CD14-positive monocyte (primary cell): ENCODE data around the gene PTK7. TPM values are rescaled to one million over a fixed set of nuclear protein-coding genes. Genes with fewer than 3 reads are reported as not detected.

ENCODE experiments used
- DNase-seq, 3 donors: peaks; one replicate each; pipeline ENCODE4 v3.0.0-alpha.2; 2011 to 2022
- H2AFZ ChIP-seq: 2 replicates; pipeline ENCODE4 v1.6.0; 2012; ENCODE audit warnings: mild to moderate bottlenecking, low read depth, low read length, inconsistent platforms; ENCODE audit not compliant: insufficient read depth, poor library complexity, severe bottlenecking
- H3K27ac ChIP-seq, 2 donors: 1 replicate in 1 of 2; 2 replicates in 1 of 2; pipeline ENCODE4 v1.5.1; 2012 to 2013; ENCODE audit warnings: low read length in 2 of 2, control low read depth in 1 of 2, inconsistent platforms in 1 of 2, low read depth in 1 of 2, mild to moderate bottlenecking in 1 of 2
- H3K27me3 ChIP-seq, 2 donors: one replicate each; pipeline versions ENCODE4 v1.6.0 to v1.6.1; 2011 to 2013; ENCODE audit warnings: low read length in 2 of 2; ENCODE audit not compliant: control insufficient read depth in 2 of 2, insufficient read depth in 2 of 2
- H3K36me3 ChIP-seq, 2 donors: replicated peaks in 1 of 2; 1 replicate in 1 of 2; 2 replicates in 1 of 2; pipeline versions ENCODE4 v1.5.1 to v1.6.1; 2012 to 2013; ENCODE audit warnings: low read length in 2 of 2, control low read depth in 1 of 2, inconsistent platforms in 1 of 2, mild to moderate bottlenecking in 1 of 2; ENCODE audit not compliant: insufficient read depth in 2 of 2, control insufficient read depth in 1 of 2
- H3K4me1 ChIP-seq, 2 donors: 1 replicate in 1 of 2; 2 replicates in 1 of 2; pipeline versions ENCODE4 v1.5.1 to v1.6.1; 2012 to 2013; ENCODE audit warnings: low read length in 2 of 2, control low read depth in 1 of 2, inconsistent platforms in 1 of 2, mild to moderate bottlenecking in 1 of 2, moderate library complexity in 1 of 2; ENCODE audit not compliant: insufficient read depth in 2 of 2, control insufficient read depth in 1 of 2
- H3K4me2 ChIP-seq: replicated peaks from 2 replicates; pipeline ENCODE3; 2012; ENCODE audit warnings: low read length, moderate library complexity, mild to moderate bottlenecking; ENCODE audit not compliant: poor library complexity, severe bottlenecking; ENCODE audit errors: extremely low read depth
- H3K4me3 ChIP-seq, 3 experiments: fragments of 200-600 bp in 1 of 3; sonication (generic) in 1 of 3; replicated peaks in 1 of 3; 1 replicate in 2 of 3; 2 replicates in 1 of 3; pipeline ENCODE4 v1.5.1; 2011 to 2013; ENCODE audit warnings: low read length in 3 of 3, mild to moderate bottlenecking in 3 of 3, control low read depth in 2 of 3, low read depth in 2 of 3, inconsistent platforms in 1 of 3, moderate library complexity in 1 of 3
- H3K79me2 ChIP-seq: 2 replicates; pipeline ENCODE4 v1.6.0; 2012; ENCODE audit warnings: mild to moderate bottlenecking, control low read depth, inconsistent platforms, low read length, moderate library complexity; ENCODE audit not compliant: insufficient read depth
- H3K9ac ChIP-seq: 2 replicates; pipeline ENCODE4 v1.6.0; 2017; ENCODE audit warnings: low read length, mild to moderate bottlenecking; ENCODE audit not compliant: insufficient read depth, poor library complexity, severe bottlenecking
- H3K9me3 ChIP-seq, 2 donors: replicated peaks in 1 of 2; 1 replicate in 1 of 2; 2 replicates in 1 of 2; pipeline versions ENCODE4 v1.5.1 to v1.6.1; 2012 to 2013; ENCODE audit warnings: low read length in 2 of 2, control low read depth in 1 of 2; ENCODE audit not compliant: control insufficient read depth in 1 of 2, insufficient read depth in 1 of 2
- H4K20me1 ChIP-seq: 2 replicates; pipeline ENCODE4 v1.6.0; 2012; ENCODE audit warnings: mild to moderate bottlenecking, low read length, control low read depth, moderate library complexity; ENCODE audit not compliant: insufficient read depth
- H3K27ac Mint-ChIP-seq, 7 donors: one replicate each; pipeline ENCODE4 v1.8.0; 2020; ENCODE audit warnings: mild to moderate bottlenecking in 7 of 7, mixed read lengths in 7 of 7, moderate library complexity in 6 of 7, inconsistent platforms in 2 of 7
- H3K27me3 Mint-ChIP-seq, 3 donors: one replicate each; pipeline ENCODE4 v1.8.0; 2021 to 2022; ENCODE audit warnings: low read depth in 3 of 3, mild to moderate bottlenecking in 3 of 3, mixed read lengths in 3 of 3, moderate library complexity in 3 of 3, inconsistent platforms in 1 of 3
- H3K36me3 Mint-ChIP-seq, 2 donors: one replicate each; pipeline ENCODE4 v1.8.0; 2020; ENCODE audit warnings: mixed read lengths in 2 of 2, inconsistent platforms in 1 of 2, mild to moderate bottlenecking in 1 of 2
- H3K4me1 Mint-ChIP-seq: one replicate; pipeline ENCODE4 v1.8.0; 2020; ENCODE audit warnings: mild to moderate bottlenecking, mixed read lengths
- H3K4me3 Mint-ChIP-seq, 2 donors: one replicate each; pipeline ENCODE4 v1.8.0; 2020; ENCODE audit warnings: mild to moderate bottlenecking in 2 of 2, mixed read lengths in 2 of 2, moderate library complexity in 1 of 2
- H3K9me3 Mint-ChIP-seq, 7 donors: one replicate each; pipeline ENCODE4 v1.8.0; 2020 to 2022; ENCODE audit warnings: mixed read lengths in 7 of 7, mild to moderate bottlenecking in 6 of 7, moderate library complexity in 6 of 7, inconsistent platforms in 2 of 7
- CTCF ChIP-seq: fragments of 200-600 bp; IDR thresholded peaks from one replicate; pipeline ENCODE4 v1.8.0; 2022; ENCODE audit warnings: antibody characterized with exemption, mild to moderate bottlenecking
- WGBS: methylation state at CpG from one replicate; pipeline ENCODE4 v1.1.5; 2013; ENCODE audit warnings: missing lambda C conversion rate; ENCODE audit not compliant: insufficient coverage; 5-methylcytosine and 5-hydroxymethylcytosine counted together
- intact Hi-C, 2 donors: fragments of 100-400 bp; cut with micrococcal nuclease; formaldehyde crosslinking; loops; one replicate each; pipeline versions ENCODE4 v1.15.0 to v1.15.1; 2023
- polyA plus RNA-seq, 3 donors: library from polyadenylated mRNA; depleted of rRNA in 1 of 3; unstranded in 2 of 3; stranded (reverse) in 1 of 3; fragments of 300-500 nt in 2 of 3; fragments of >200 nt in 1 of 3; fragmentation: Illumina TruSeq in 2 of 3; gene quantifications; 1 replicate in 2 of 3; 2 replicates in 1 of 3; pipeline ENCODE4 v1.2.3, GENCODE V29; 2012 to 2021

PTK7 gene
- polyA plus RNA-seq, 3 donors, result 0.19 TPM; not detected in 2

GRCh38 chr6:43176423-43176786 lies 100.3 kb downstream of the PTK7 start:
- TF ChIP-seq CTCF, result no peak
- no peak overlapping the region for H3K4me3 Mint-ChIP-seq
- peaks cover 38% of the 10 kb centered on the region for H3K4me1 Mint-ChIP-seq
- H3K9ac ChIP-seq, result no peak overlapping the region
- H3K4me1 ChIP-seq, result peaks cover 36 to 40% of the 10 kb centered on the region in 2 donors
- H3K4me2 ChIP-seq, result no peak overlapping the region
- no peaks in the 10 kb centered on the region for H3K9me3 Mint-ChIP-seq
- no peaks in the 10 kb centered on the region for H3K27me3 ChIP-seq
- peaks cover 44 to 60% of the 10 kb centered on the region in 2 donors for H3K36me3 Mint-ChIP-seq
- H3K36me3 ChIP-seq, result peaks cover 30 to 51% of the 10 kb centered on the region in 2 donors
- DNase-seq, result no peak
- no peaks in the 10 kb centered on the region for H3K9me3 ChIP-seq
- H2AFZ ChIP-seq, result no peak overlapping the region
- peaks cover 0 to 1% (median 0%) of the 10 kb centered on the region in 3 donors for H3K27me3 Mint-ChIP-seq
- H3K4me3 ChIP-seq, result no peak overlapping the region
- peak overlapping the region in 1 of 2 donors; percentile 91 for H3K27ac ChIP-seq
- H3K79me2 ChIP-seq, result peaks cover 41% of the 10 kb centered on the region
- H3K27ac Mint-ChIP-seq, result peak overlapping the region in 5 of 7 donors; percentile 75 to 96 (median 93)
- peaks cover 40% of the 10 kb centered on the region for H4K20me1 ChIP-seq
- 100% methylated on average over 2 of the region's 6 CpGs for WGBS
- intact Hi-C loops, result loop anchor here in 1 of 2 donors (10.0 kb wide), 4 partner anchors 68 to 432 kb away; partner anchors contain the start of genes CUL7, KLC4, LRRC73 and MRPL2

- no peak for DNase-seq
- Mint-ChIP-seq H3K4me1 (peaks cover 42% of the 10 kb centered on the region), H3K36me3 (peaks cover 39 to 56% of the 10 kb centered on the region in 2 donors), H3K4me3 (no peak overlapping the region), H3K9me3 (no peaks in the 10 kb centered on the region), H3K27ac (peak overlapping the region in 3 of 7 donors; percentile 10 to 51 (median 20)), H3K27me3 (no peaks in the 10 kb centered on the region)
- Histone ChIP-seq H3K4me3 (no peak overlapping the region), H4K20me1 (peaks cover 30% of the 10 kb centered on the region), H3K9ac (no peak overlapping the region), H3K27me3 (no peaks in the 10 kb centered on the region), H3K9me3 (no peaks in the 10 kb centered on the region), H3K36me3 (peaks cover 30 to 51% of the 10 kb centered on the region in 2 donors), H3K27ac (peak overlapping the region in 1 of 2 donors; percentile 26), H3K79me2 (peaks cover 29% of the 10 kb centered on the region), H2AFZ (no peak overlapping the region), H3K4me1 (peaks cover 39 to 46% of the 10 kb centered on the region in 2 donors), H3K4me2 (no peak overlapping the region)
- intact Hi-C loops, result loop anchor here in 1 of 2 donors (10.0 kb wide), 4 partner anchors 67 to 433 kb away; partner anchors contain the start of genes CUL7, KLC4, LRRC73 and MRPL2
- TF ChIP-seq CTCF, result no peak
- 91% methylated on average over 7 of the region's 12 CpGs for WGBS
Measured at GRCh38 chr6:43178150-43178549, 102.0 kb downstream of the PTK7 start.
